Measurements from ENCODE around the gene ANXA1. TPM values are rescaled to one million over a fixed set of nuclear protein-coding genes. Genes with fewer than 3 reads are reported as not detected.

The ANXA1 gene
- total and polyA plus RNA-seq, 2 experiments from 2014 or later: 4.9 to 5.8 TPM

DNA sequence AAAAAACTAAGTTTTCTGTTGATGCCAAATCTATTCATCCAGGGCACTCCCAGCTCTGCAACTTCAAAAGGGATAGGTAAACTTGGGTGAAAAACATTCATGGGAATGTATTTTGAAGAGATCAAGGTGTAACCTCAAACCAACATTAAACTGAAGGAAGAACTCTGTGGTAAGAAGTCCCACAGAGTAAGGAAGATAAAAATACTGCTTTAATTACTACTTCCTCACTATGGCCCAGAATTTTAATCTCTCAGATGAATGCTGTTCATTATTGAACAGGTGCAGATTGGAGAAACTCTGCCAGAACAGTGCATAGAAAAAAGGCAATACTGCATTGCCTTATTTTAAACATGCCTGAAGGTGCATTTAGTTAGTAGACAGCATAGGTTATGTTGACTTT lies 37.6 kb upstream of the ANXA1 start (continued):
- TF ChIP-seq STAT1 (IDR thresholded peaks at IDR 0.05; ENCODE audit: unreplicated experiment): no peak
- TF ChIP-seq, protein P1, sequence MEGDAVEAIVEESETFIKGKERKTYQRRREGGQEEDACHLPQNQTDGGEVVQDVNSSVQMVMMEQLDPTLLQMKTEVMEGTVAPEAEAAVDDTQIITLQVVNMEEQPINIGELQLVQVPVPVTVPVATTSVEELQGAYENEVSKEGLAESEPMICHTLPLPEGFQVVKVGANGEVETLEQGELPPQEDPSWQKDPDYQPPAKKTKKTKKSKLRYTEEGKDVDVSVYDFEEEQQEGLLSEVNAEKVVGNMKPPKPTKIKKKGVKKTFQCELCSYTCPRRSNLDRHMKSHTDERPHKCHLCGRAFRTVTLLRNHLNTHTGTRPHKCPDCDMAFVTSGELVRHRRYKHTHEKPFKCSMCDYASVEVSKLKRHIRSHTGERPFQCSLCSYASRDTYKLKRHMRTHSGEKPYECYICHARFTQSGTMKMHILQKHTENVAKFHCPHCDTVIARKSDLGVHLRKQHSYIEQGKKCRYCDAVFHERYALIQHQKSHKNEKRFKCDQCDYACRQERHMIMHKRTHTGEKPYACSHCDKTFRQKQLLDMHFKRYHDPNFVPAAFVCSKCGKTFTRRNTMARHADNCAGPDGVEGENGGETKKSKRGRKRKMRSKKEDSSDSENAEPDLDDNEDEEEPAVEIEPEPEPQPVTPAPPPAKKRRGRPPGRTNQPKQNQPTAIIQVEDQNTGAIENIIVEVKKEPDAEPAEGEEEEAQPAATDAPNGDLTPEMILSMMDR (conservative IDR thresholded peaks at IDR 0.05; ENCODE audit: low read depth in 2 of 2): no peak
- TF ChIP-seq ZNF331 (CRISPR knock-in tag; IDR thresholded peaks at IDR 0.05; ENCODE audit: low read depth): no peak
- no peak for TF ChIP-seq CREB1 (CRISPR knock-in tag; IDR thresholded peaks at IDR 0.05; ENCODE audit: low read depth)

DNA sequence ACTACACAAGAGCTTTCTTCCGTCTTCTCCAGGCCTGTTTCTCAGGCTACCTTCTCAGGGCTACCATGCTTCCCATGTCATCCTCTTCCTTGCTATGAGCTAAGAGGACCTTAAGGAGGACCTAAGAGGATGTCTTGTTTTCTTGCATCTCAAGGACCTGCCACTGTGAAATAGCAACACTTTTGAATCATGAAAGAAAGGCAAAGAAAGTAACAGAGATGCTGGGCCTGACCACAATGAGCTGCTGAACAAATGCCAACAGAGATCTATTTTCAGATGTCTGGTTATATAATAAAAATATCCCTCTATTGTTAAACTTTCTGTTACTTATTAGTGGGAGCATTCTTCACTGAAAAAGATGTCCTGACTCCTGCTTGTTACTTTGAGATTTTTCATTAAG lies 36.7 kb upstream of the ANXA1 start:
- no peaks in the 10 kb centered on the region for H3K9me3 Mint-ChIP-seq
- H3K27me3 Mint-ChIP-seq (ENCODE audit: insufficient read depth, low read depth, poor library complexity): no peaks in the 10 kb centered on the region
- no peaks in the 10 kb centered on the region for H3K79me2 ChIP-seq (replicated peaks; ENCODE audit: insufficient read depth)
- H4K20me1 ChIP-seq (replicated peaks; ENCODE audit: insufficient read depth): no peaks in the 10 kb centered on the region
- ATAC-seq (no peak), DNase-seq (ENCODE audit: low spot score) (no peak)
- H3K27ac ChIP-seq (ENCODE audit: low read depth): no peak overlapping the region
- H3K27me3 ChIP-seq (ENCODE audit: insufficient read depth): no peaks in the 10 kb centered on the region
- H3K9me2 ChIP-seq (ENCODE audit: insufficient read depth): no peaks in the 10 kb centered on the region
- no peaks in the 10 kb centered on the region for H3K36me3 Mint-ChIP-seq (ENCODE audit: low read depth)
- H3K4me3 Mint-ChIP-seq: no peak overlapping the region
- no peaks in the 10 kb centered on the region for H3K4me1 Mint-ChIP-seq
- H3K36me3 ChIP-seq (ENCODE audit: insufficient read depth): no peaks in the 10 kb centered on the region
- TF ChIP-seq STAT1 (IDR thresholded peaks at IDR 0.05; ENCODE audit: unreplicated experiment) (no peak), EZH2 (IDR thresholded peaks at IDR 0.05; ENCODE audit: low read depth, unreplicated experiment) (no peak), EZH2phosphoT487 (IDR thresholded peaks at IDR 0.05; ENCODE audit: unreplicated experiment) (no peak), ZNF331 (CRISPR knock-in tag; IDR thresholded peaks at IDR 0.05; ENCODE audit: low read depth) (no peak), POLR2AphosphoS5 (IDR thresholded peaks at IDR 0.05; ENCODE audit: low read depth) (no peak), NANOG (IDR thresholded peaks at IDR 0.05; ENCODE audit: borderline replicate concordance) (no peak), JUNB (IDR thresholded peaks at IDR 0.05; ENCODE audit: unreplicated experiment) (no peak)
- TF ChIP-seq, protein P2, sequence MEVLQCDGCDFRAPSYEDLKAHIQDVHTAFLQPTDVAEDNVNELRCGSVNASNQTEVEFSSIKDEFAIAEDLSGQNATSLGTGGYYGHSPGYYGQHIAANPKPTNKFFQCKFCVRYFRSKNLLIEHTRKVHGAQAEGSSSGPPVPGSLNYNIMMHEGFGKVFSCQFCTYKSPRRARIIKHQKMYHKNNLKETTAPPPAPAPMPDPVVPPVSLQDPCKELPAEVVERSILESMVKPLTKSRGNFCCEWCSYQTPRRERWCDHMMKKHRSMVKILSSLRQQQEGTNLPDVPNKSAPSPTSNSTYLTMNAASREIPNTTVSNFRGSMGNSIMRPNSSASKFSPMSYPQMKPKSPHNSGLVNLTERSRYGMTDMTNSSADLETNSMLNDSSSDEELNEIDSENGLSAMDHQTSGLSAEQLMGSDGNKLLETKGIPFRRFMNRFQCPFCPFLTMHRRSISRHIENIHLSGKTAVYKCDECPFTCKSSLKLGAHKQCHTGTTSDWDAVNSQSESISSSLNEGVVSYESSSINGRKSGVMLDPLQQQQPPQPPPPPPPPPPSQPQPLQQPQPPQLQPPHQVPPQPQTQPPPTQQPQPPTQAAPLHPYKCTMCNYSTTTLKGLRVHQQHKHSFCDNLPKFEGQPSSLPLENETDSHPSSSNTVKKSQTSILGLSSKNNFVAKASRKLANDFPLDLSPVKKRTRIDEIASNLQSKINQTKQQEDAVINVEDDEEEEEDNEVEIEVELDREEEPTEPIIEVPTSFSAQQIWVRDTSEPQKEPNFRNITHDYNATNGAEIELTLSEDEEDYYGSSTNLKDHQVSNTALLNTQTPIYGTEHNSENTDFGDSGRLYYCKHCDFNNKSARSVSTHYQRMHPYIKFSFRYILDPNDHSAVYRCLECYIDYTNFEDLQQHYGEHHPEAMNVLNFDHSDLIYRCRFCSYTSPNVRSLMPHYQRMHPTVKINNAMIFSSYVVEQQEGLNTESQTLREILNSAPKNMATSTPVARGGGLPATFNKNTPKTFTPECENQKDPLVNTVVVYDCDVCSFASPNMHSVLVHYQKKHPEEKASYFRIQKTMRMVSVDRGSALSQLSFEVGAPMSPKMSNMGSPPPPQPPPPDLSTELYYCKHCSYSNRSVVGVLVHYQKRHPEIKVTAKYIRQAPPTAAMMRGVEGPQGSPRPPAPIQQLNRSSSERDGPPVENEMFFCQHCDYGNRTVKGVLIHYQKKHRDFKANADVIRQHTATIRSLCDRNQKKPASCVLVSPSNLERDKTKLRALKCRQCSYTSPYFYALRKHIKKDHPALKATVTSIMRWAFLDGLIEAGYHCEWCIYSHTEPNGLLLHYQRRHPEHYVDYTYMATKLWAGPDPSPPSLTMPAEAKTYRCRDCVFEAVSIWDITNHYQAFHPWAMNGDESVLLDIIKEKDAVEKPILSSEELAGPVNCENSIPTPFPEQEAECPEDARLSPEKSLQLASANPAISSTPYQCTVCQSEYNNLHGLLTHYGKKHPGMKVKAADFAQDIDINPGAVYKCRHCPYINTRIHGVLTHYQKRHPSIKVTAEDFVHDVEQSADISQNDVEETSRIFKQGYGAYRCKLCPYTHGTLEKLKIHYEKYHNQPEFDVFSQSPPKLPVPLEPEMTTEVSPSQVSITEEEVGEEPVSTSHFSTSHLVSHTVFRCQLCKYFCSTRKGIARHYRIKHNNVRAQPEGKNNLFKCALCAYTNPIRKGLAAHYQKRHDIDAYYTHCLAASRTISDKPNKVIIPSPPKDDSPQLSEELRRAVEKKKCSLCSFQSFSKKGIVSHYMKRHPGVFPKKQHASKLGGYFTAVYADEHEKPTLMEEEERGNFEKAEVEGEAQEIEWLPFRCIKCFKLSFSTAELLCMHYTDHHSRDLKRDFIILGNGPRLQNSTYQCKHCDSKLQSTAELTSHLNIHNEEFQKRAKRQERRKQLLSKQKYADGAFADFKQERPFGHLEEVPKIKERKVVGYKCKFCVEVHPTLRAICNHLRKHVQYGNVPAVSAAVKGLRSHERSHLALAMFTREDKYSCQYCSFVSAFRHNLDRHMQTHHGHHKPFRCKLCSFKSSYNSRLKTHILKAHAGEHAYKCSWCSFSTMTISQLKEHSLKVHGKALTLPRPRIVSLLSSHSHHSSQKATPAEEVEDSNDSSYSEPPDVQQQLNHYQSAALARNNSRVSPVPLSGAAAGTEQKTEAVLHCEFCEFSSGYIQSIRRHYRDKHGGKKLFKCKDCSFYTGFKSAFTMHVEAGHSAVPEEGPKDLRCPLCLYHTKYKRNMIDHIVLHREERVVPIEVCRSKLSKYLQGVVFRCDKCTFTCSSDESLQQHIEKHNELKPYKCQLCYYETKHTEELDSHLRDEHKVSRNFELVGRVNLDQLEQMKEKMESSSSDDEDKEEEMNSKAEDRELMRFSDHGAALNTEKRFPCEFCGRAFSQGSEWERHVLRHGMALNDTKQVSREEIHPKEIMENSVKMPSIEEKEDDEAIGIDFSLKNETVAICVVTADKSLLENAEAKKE (CRISPR knock-in tag; IDR thresholded peaks at IDR 0.05): no peak
- TF ChIP-seq, protein P3, sequence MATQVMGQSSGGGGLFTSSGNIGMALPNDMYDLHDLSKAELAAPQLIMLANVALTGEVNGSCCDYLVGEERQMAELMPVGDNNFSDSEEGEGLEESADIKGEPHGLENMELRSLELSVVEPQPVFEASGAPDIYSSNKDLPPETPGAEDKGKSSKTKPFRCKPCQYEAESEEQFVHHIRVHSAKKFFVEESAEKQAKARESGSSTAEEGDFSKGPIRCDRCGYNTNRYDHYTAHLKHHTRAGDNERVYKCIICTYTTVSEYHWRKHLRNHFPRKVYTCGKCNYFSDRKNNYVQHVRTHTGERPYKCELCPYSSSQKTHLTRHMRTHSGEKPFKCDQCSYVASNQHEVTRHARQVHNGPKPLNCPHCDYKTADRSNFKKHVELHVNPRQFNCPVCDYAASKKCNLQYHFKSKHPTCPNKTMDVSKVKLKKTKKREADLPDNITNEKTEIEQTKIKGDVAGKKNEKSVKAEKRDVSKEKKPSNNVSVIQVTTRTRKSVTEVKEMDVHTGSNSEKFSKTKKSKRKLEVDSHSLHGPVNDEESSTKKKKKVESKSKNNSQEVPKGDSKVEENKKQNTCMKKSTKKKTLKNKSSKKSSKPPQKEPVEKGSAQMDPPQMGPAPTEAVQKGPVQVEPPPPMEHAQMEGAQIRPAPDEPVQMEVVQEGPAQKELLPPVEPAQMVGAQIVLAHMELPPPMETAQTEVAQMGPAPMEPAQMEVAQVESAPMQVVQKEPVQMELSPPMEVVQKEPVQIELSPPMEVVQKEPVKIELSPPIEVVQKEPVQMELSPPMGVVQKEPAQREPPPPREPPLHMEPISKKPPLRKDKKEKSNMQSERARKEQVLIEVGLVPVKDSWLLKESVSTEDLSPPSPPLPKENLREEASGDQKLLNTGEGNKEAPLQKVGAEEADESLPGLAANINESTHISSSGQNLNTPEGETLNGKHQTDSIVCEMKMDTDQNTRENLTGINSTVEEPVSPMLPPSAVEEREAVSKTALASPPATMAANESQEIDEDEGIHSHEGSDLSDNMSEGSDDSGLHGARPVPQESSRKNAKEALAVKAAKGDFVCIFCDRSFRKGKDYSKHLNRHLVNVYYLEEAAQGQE (IDR thresholded peaks at IDR 0.05; ENCODE audit: unreplicated experiment): no peak
- H3K27ac Mint-ChIP-seq: no peak overlapping the region
- no peaks in the 10 kb centered on the region for H3K4me1 ChIP-seq (ENCODE audit: insufficient read depth)
- H2AFZ ChIP-seq: no peak overlapping the region
- no peak overlapping the region for H3K4me3 ChIP-seq
- no peaks in the 10 kb centered on the region for H3F3A ChIP-seq (replicated peaks; ENCODE audit: low read depth)
- no peak overlapping the region for H3K4me2 ChIP-seq
